Liver (tissue), 9 donors: Measurements from ENCODE around the gene LBHD1. TPM values are rescaled to one million over a fixed set of nuclear protein-coding genes. Genes with fewer than 3 reads are reported as not detected.
"Not testable (repeated sequence)": the region's sequence is repeated elsewhere in the genome, so short reads cannot be mapped to it uniquely, and the experiment has no call there.

Source experiments
- DNase-seq: peaks from one replicate; pipeline ENCODE4 v3.0.0-alpha.2; 2017; ENCODE audit warnings: low spot score
- H3K27ac ChIP-seq, 2 donors: one replicate each; pipeline ENCODE4 v1.7.0; 2013; ENCODE audit warnings: inconsistent platforms in 2 of 2, low read length in 2 of 2, control low read depth in 1 of 2, low read depth in 1 of 2, mild to moderate bottlenecking in 1 of 2
- H3K27me3 ChIP-seq, 4 donors: one replicate each; pipeline versions ENCODE4 v1.6.1 to v1.7.0; 2013; ENCODE audit warnings: low read length in 3 of 4, inconsistent platforms in 1 of 4, mild to moderate bottlenecking in 1 of 4, moderate library complexity in 1 of 4; ENCODE audit not compliant: control insufficient read depth in 4 of 4, insufficient read depth in 4 of 4
- H3K36me3 ChIP-seq, 4 donors: one replicate each; pipeline versions ENCODE4 v1.6.1 to v1.7.0; 2013; ENCODE audit warnings: low read length in 3 of 4, mild to moderate bottlenecking in 3 of 4, low read depth in 1 of 4, moderate library complexity in 1 of 4; ENCODE audit not compliant: control insufficient read depth in 4 of 4, insufficient read depth in 3 of 4
- H3K4me1 ChIP-seq, 4 donors: one replicate each; pipeline versions ENCODE4 v1.6.1 to v1.7.0; 2013; ENCODE audit warnings: low read length in 3 of 4, mild to moderate bottlenecking in 3 of 4, moderate library complexity in 1 of 4; ENCODE audit not compliant: control insufficient read depth in 4 of 4, insufficient read depth in 4 of 4
- H3K4me3 ChIP-seq, 3 donors: one replicate each; pipeline versions ENCODE4 v1.6.1 to v1.7.0; 2013; ENCODE audit warnings: low read length in 3 of 3, control low read depth in 1 of 3, low read depth in 1 of 3, mild to moderate bottlenecking in 1 of 3
- H3K9ac ChIP-seq, 2 donors: one replicate each; pipeline ENCODE4 v1.7.0; 2013; ENCODE audit warnings: low read length in 2 of 2, mild to moderate bottlenecking in 2 of 2, moderate library complexity in 2 of 2, control low read depth in 1 of 2, low read depth in 1 of 2
- H3K9me3 ChIP-seq, 4 donors: one replicate each; pipeline versions ENCODE4 v1.6.1 to v1.7.0; 2013; ENCODE audit warnings: low read length in 3 of 4; ENCODE audit not compliant: control insufficient read depth in 4 of 4
- CTCF ChIP-seq: fragments of 150-350 bp; IDR thresholded peaks from 2 replicates; pipeline ENCODE4 v1.5.1; 2017; ENCODE audit warnings: improper control_type of control experiment, low read depth, low read length; ENCODE audit not compliant: missing input control
- EGR1 ChIP-seq, 2 donors: IDR thresholded peaks; 2 replicates each; pipeline ENCODE4 v1.6.1; 2016 to 2018; ENCODE audit warnings: antibody characterized with exemption in 2 of 2, low read depth in 2 of 2
- GABPA ChIP-seq, 2 donors: IDR thresholded peaks in 1 of 2; conservative IDR thresholded peaks in 1 of 2; 2 replicates each; pipeline ENCODE4 v1.6.1; 2016; ENCODE audit warnings: antibody characterized with exemption in 2 of 2, mild to moderate bottlenecking in 1 of 2, moderate library complexity in 1 of 2
- HNF4A ChIP-seq, 2 donors: conservative IDR thresholded peaks; 2 replicates each; pipeline ENCODE4 v1.6.1; 2016; ENCODE audit warnings: antibody characterized with exemption in 2 of 2, mild to moderate bottlenecking in 2 of 2
- HNF4G ChIP-seq: IDR thresholded peaks from 2 replicates; pipeline ENCODE4 v1.6.1; 2016; ENCODE audit warnings: antibody characterized with exemption
- RAD21 ChIP-seq, 2 donors: IDR thresholded peaks; 2 replicates each; pipeline ENCODE4 v1.6.1; 2016; ENCODE audit warnings: antibody characterized with exemption in 2 of 2, mild to moderate bottlenecking in 2 of 2
- RXRA ChIP-seq, 2 donors: IDR thresholded peaks; 2 replicates each; pipeline ENCODE4 v1.6.1; 2017 to 2018; ENCODE audit warnings: antibody characterized with exemption in 2 of 2, mild to moderate bottlenecking in 1 of 2
- SP1 ChIP-seq: IDR thresholded peaks from 2 replicates; pipeline ENCODE4 v1.6.1; 2018; ENCODE audit warnings: antibody characterized with exemption, mild to moderate bottlenecking
- TAF1 ChIP-seq: conservative IDR thresholded peaks from 2 replicates; pipeline ENCODE4 v1.6.1; 2016; ENCODE audit warnings: antibody characterized with exemption, mild to moderate bottlenecking
- YY1 ChIP-seq: IDR thresholded peaks from 2 replicates; pipeline ENCODE4 v1.6.1; 2016; ENCODE audit warnings: antibody characterized with exemption, mild to moderate bottlenecking
- WGBS: extraction: QIAGEN DNeasy Blood & Tissue Kit; methylation state at CpG from one replicate; pipeline ENCODE4 v1.1.7; 2013; 5-methylcytosine and 5-hydroxymethylcytosine counted together
- polyA plus RNA-seq, 2 donors: library from polyadenylated mRNA; stranded (reverse) in 1 of 2; unstranded in 1 of 2; fragments of 200-250 nt in 1 of 2; fragments of >200 nt in 1 of 2; fragmentation: Nextera tagmentation in 1 of 2; extraction: Ambion mirVana in 1 of 2; gene quantifications; one replicate each; pipeline versions ENCODE4 v1.2.1 to v1.2.3, GENCODE V29; 2013 to 2015
- total RNA-seq, 2 donors: library from RNA; depleted of rRNA; stranded (reverse); fragments of >200 nt; gene quantifications; one replicate each; pipeline ENCODE4 v1.2.3, GENCODE V29; 2014
- TF ChIP-seq, protein P1 (sequence below): IDR thresholded peaks from 2 replicates; pipeline ENCODE4 v1.6.1; 2016; ENCODE audit warnings: antibody characterized with exemption, mild to moderate bottlenecking
- TF ChIP-seq, protein P2 (sequence below): IDR thresholded peaks from 2 replicates; pipeline ENCODE4 v1.6.1; 2016; ENCODE audit warnings: antibody characterized with exemption
- TF ChIP-seq, protein P3 (sequence below): IDR thresholded peaks from 2 replicates; pipeline ENCODE4 v1.6.1; 2016; ENCODE audit warnings: antibody characterized with exemption
- TF ChIP-seq, protein P4 (sequence below): IDR thresholded peaks from 2 replicates; pipeline ENCODE4 v1.6.1; 2016; ENCODE audit warnings: antibody characterized with exemption
- donor health status: healthy.
- donor health status: healthy.
- donor health status: healthy.
- donor health status: healthy.
- donor health status: healthy.

LBHD1 gene
- total and polyA plus RNA-seq, 4 donors, result 1.6 to 4.4 (median 3.4) TPM

DNA sequence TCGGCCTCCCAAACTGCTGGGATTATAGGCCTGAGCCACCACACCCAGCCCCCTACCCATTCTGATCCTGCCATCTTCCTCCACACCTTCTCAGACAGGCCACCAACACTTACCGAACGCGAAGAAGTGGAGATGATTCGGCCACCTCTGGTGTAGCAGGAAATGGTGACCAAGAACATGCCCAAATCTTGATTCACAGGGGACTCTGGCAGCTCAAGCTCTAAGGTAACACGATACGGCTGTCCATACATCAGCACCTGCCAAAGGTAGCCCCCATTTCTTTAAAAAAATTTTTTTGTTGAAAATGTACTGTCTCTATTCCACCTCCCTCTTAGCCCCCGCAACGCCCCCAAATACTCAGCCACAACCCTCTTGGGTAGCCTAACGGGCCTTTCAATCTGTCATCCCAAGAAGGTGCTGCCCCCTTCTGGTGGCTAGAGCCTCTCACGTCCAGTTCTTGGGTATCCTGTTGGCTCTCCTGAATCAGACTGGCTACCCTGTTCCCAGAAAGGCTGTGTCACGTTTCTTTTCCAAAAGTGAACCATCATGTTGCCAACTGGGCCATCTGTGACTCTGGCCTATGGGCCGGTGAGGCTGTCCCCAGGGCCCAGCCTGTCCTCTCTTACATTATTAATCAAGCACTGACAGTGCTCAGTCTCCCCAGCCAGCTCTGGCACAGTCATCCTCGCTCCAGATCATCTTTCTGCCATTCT is 22.5 kb upstream of the LBHD1 start (continued):
- TF ChIP-seq, protein P1, sequence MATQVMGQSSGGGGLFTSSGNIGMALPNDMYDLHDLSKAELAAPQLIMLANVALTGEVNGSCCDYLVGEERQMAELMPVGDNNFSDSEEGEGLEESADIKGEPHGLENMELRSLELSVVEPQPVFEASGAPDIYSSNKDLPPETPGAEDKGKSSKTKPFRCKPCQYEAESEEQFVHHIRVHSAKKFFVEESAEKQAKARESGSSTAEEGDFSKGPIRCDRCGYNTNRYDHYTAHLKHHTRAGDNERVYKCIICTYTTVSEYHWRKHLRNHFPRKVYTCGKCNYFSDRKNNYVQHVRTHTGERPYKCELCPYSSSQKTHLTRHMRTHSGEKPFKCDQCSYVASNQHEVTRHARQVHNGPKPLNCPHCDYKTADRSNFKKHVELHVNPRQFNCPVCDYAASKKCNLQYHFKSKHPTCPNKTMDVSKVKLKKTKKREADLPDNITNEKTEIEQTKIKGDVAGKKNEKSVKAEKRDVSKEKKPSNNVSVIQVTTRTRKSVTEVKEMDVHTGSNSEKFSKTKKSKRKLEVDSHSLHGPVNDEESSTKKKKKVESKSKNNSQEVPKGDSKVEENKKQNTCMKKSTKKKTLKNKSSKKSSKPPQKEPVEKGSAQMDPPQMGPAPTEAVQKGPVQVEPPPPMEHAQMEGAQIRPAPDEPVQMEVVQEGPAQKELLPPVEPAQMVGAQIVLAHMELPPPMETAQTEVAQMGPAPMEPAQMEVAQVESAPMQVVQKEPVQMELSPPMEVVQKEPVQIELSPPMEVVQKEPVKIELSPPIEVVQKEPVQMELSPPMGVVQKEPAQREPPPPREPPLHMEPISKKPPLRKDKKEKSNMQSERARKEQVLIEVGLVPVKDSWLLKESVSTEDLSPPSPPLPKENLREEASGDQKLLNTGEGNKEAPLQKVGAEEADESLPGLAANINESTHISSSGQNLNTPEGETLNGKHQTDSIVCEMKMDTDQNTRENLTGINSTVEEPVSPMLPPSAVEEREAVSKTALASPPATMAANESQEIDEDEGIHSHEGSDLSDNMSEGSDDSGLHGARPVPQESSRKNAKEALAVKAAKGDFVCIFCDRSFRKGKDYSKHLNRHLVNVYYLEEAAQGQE, result no peak

GRCh38 chr11:62693624-62694023 is 21.6 kb upstream of the LBHD1 start:
- H3K36me3 ChIP-seq, result peaks cover 6 to 24% (median 18%) of the 10 kb centered on the region in 4 donors
- H3K9ac ChIP-seq, H3K4me3 ChIP-seq, H3K4me1 ChIP-seq, H3K9me3 ChIP-seq, H3K27ac ChIP-seq, H3K27me3 ChIP-seq, DNase-seq: not testable (repeated sequence)
- 81% methylated on average over 4 of the region's 4 CpGs for WGBS

GRCh38 chr11:62689421-62690183 is 17.5 kb upstream of the LBHD1 start, which contains the start of gene LRRN4CL:
TSS of gene LRRN4CL (minus strand) at chr11:62689530. CDS start at chr11:62688508, 1,022 bp downstream.
- peaks cover 6 to 24% (median 18%) of the 10 kb centered on the region in 4 donors for H3K36me3 ChIP-seq
- DNase-seq, result no peak
- H3K27ac ChIP-seq, result no peak within 1 kb of the TSS

GRCh38 chr11:62688491-62688890 is 16.4 kb upstream of the LBHD1 start:
- no peak for DNase-seq
- 35% methylated on average over 1 of the region's 1 CpG for WGBS
- H3K4me3 ChIP-seq, result no peak overlapping the region

More at GRCh38 chr11:62689421-62690183, 17.5 kb upstream of the LBHD1 start, which contains the start of gene LRRN4CL:
- WGBS, result 76% methylated on average over 11 of the region's 11 CpGs
- Histone ChIP-seq H3K9ac (no peak within 1 kb of the TSS), H3K27me3 (no peaks in the 10 kb centered on the region), H3K9me3 (no peaks in the 10 kb centered on the region), H3K4me1 (peaks cover 0 to 10% (median 3%) of the 10 kb centered on the region in 4 donors), H3K4me3 (no peak within 1 kb of the TSS)
- no peak for TF ChIP-seq RXRA (IDR thresholded peaks at IDR 0.05)
- TF ChIP-seq HNF4G, result no peak
- TF ChIP-seq RAD21 (IDR thresholded peaks at IDR 0.05), result no peak
- no peak for TF ChIP-seq HNF4A (conservative IDR thresholded peaks at IDR 0.05)
- no peak for TF ChIP-seq GABPA (IDR thresholded peaks at IDR 0.05 in 1 of 2, conservative IDR thresholded peaks at IDR 0.05 in 1 of 2)
- TF ChIP-seq, protein P2, sequence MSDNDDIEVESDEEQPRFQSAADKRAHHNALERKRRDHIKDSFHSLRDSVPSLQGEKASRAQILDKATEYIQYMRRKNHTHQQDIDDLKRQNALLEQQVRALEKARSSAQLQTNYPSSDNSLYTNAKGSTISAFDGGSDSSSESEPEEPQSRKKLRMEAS, result no peak

More at GRCh38 chr11:62688491-62688890, 16.4 kb upstream of the LBHD1 start:
- Histone ChIP-seq H3K27me3 (no peaks in the 10 kb centered on the region), H3K9ac (no peak overlapping the region), H3K36me3 (peaks cover 6 to 24% (median 18%) of the 10 kb centered on the region in 4 donors), H3K9me3 (no peaks in the 10 kb centered on the region), H3K4me1 (peaks cover 0 to 8% (median 3%) of the 10 kb centered on the region in 4 donors), H3K27ac (no peak overlapping the region)
- TF ChIP-seq, protein P3, sequence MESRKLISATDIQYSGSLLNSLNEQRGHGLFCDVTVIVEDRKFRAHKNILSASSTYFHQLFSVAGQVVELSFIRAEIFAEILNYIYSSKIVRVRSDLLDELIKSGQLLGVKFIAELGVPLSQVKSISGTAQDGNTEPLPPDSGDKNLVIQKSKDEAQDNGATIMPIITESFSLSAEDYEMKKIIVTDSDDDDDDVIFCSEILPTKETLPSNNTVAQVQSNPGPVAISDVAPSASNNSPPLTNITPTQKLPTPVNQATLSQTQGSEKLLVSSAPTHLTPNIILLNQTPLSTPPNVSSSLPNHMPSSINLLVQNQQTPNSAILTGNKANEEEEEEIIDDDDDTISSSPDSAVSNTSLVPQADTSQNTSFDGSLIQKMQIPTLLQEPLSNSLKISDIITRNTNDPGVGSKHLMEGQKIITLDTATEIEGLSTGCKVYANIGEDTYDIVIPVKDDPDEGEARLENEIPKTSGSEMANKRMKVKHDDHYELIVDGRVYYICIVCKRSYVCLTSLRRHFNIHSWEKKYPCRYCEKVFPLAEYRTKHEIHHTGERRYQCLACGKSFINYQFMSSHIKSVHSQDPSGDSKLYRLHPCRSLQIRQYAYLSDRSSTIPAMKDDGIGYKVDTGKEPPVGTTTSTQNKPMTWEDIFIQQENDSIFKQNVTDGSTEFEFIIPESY, result no peak
- no peak for TF ChIP-seq CTCF
- TF ChIP-seq TAF1, result no peak
- TF ChIP-seq EGR1 (IDR thresholded peaks at IDR 0.05; ENCODE audit: low read depth in 2 of 2), result no peak
- no peak for TF ChIP-seq YY1
- TF ChIP-seq SP1, result no peak
- no peak for TF ChIP-seq HNF4A (conservative IDR thresholded peaks at IDR 0.05)
- TF ChIP-seq RAD21 (IDR thresholded peaks at IDR 0.05), result no peak
- TF ChIP-seq, protein P4, sequence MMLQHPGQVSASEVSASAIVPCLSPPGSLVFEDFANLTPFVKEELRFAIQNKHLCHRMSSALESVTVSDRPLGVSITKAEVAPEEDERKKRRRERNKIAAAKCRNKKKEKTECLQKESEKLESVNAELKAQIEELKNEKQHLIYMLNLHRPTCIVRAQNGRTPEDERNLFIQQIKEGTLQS, result no peak
